HG03439 (cell line): ENCODE measurements around the gene PSMD10.

Experiments used
- ATAC-seq: cut with Tn5 transposase; IDR thresholded peaks from one replicate; pipeline ENCODE4 v1.9.1; 2021; ENCODE audit warnings: mild to moderate bottlenecking, moderate library complexity; ENCODE audit not compliant: unreplicated experiment

Gene PSMD10

GRCh38 chrX:108091264-108091877 is at the start of gene PSMD10, which contains the start of gene ATG4A:
Gene PSMD10 (minus strand): TSS chrX:108091542. CDS start chrX:108091520, 22 bp downstream.
Gene ATG4A (plus strand): TSS chrX:108091778. CDS start chrX:108091827, 49 bp downstream.
- ATAC-seq: peak; percentile 96

- no peak for ATAC-seq
Measured at GRCh38 chrX:108138814-108139702, 47.7 kb upstream of the PSMD10 start.

- ATAC-seq: no peak
Measured at GRCh38 chrX:108134724-108135123, 43.4 kb upstream of the PSMD10 start.

- no peak for ATAC-seq
Measured at GRCh38 chrX:108132876-108133275, 41.5 kb upstream of the PSMD10 start.

GRCh38 chrX:108132034-108132433 is 40.7 kb upstream of the PSMD10 start:
- ATAC-seq: no peak

- no peak for ATAC-seq
Measured at GRCh38 chrX:108131471-108131870, 40.1 kb upstream of the PSMD10 start.

- ATAC-seq: no peak
Measured at GRCh38 chrX:108130889-108131288, 39.5 kb upstream of the PSMD10 start.

- no peak for ATAC-seq
Measured at GRCh38 chrX:108127152-108127551, 35.8 kb upstream of the PSMD10 start.

- ATAC-seq: no peak
Measured at GRCh38 chrX:108126661-108127060, 35.3 kb upstream of the PSMD10 start.

- no peak for ATAC-seq
Measured at GRCh38 chrX:108123591-108124366, 32.4 kb upstream of the PSMD10 start.

GRCh38 chrX:108122748-108123147 is 31.4 kb upstream of the PSMD10 start:
- ATAC-seq: no peak

GRCh38 chrX:108121291-108121690 is 29.9 kb upstream of the PSMD10 start:
- ATAC-seq: no peak

GRCh38 chrX:108117988-108118387 is 26.6 kb upstream of the PSMD10 start:
- no peak for ATAC-seq

- no peak for ATAC-seq
Measured at GRCh38 chrX:108114541-108114940, 23.2 kb upstream of the PSMD10 start.

- no peak for ATAC-seq
Measured at GRCh38 chrX:108105473-108105872, 14.1 kb upstream of the PSMD10 start.

GRCh38 chrX:108097380-108097779 is 6.0 kb upstream of the PSMD10 start:
- no peak for ATAC-seq

GRCh38 chrX:108091878-108092291 is 543 bp upstream of the PSMD10 start:
- peak; percentile 44 for ATAC-seq

- ATAC-seq: peak; percentile 7
Measured at GRCh38 chrX:108090491-108091263, 665 bp downstream of the PSMD10 start.

GRCh38 chrX:108088511-108088910 is 2.8 kb downstream of the PSMD10 start:
- ATAC-seq: no peak

GRCh38 chrX:108087792-108088191 is 3.5 kb downstream of the PSMD10 start:
- ATAC-seq: no peak

GRCh38 chrX:108081110-108081509 is 10.2 kb downstream of the PSMD10 start:
- ATAC-seq: no peak
